Stimulated activated CD4-positive, alpha-beta T cell treated with anti-CD3 and anti-CD28 coated beads, Interleukin-15, amount 100 ng/mL, for 1 hour (primary cell): ENCODE data around the gene NUP58.

Experiments
- DNase-seq, 2 donors: peaks; one replicate each; pipeline ENCODE4 v3.0.0-alpha.2; 2020; ENCODE audit warnings: low read depth in 1 of 2, low spot score in 1 of 2

The NUP58 gene

GRCh38 chr13:25377244-25377962, 76.0 kb downstream of the NUP58 start:
- no peak for DNase-seq

DNA sequence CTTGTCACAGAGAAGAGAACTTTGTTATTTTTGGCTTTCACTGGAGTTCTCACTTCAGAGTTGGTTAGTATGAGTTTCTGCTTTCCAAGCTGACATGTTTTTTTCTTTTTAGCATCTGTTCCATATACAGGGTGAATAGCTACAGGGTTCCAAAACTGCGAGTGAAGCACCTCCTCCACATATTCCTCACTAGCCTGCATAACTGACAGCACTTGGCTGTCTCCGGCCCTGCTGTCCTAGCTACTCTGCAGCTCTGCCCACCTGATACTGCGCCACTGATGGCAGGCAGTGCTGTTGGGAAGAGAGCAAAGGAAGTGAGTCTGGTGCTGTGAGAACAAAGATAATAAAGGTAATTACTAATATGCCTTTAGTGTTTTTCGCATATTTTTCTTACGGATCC, 77.1 kb downstream of the NUP58 start:
- no peak for DNase-seq

DNA sequence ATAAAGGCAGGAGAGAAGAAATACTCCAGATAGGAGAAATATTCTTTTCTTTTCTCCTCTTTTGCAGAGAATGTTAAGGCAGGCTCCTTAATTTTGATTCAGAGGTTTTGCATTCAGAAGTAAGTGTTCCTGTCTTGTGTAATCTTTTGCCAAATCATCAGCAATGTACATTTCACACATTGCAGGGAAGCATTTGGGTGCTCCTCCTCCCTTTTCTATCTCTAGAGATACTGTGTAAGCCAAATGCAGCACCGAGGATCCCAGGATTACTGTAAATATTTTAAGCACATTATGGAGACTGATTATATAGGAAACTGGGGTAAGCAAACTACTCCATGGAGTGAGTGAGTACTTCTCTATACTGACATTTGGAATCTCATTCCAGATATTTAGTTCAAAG, 77.6 kb downstream of the NUP58 start:
- no peak for DNase-seq

DNA sequence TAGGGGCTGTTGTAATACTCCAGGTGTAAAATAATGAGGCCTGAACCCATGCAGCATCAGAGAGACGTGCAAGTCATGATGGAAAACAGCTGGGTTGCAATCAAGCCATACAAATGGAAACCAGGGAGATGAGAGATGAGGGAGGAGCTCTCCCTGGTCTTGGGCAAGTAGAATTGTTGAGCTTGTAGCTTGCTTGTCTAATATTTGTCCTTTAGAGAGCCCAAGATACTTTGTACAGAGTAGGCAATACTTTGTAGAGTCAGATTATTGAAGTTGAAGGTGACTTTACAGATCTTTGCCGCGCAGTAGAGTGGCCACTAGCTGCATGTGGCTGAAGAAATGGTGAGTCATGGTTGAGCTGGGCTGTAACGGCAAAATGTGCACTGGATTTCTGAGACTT, 78.7 kb downstream of the NUP58 start:
- DNase-seq = no peak

GRCh38 chr13:25380741-25381324, 79.4 kb downstream of the NUP58 start:
- DNase-seq = no peak

DNA sequence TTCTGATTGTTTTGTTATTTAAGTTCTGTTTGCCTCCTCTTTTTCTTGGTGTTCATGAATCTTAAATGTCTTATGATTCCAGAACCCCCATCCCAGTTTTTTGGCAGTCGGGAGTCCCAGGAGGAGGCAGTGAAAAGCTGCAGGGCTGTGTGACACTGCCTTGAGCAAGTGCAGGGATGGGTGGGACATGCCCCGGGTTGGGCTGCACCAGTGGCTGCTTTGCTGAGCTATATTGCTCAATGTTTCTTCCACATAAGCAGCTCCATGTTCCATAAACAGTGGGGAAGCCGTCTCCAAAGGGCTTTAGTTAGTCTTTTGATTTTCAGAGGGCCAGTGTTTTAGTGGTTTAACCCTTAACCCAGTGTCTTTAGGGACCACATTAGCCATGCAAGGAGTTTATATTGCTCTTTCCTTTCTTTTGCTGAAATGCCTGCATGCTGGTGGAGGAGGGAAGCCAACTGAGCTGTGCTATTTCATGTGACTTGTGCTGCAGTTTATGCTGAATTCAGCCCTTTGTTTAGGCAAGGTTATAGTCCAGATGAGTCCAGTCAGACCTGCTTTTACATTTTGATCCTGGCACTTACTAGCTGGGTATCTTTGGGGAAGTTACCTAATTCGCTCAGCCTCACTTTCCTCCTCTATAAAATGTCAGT, 83.5 kb downstream of the NUP58 start:
- no peak for DNase-seq

DNA sequence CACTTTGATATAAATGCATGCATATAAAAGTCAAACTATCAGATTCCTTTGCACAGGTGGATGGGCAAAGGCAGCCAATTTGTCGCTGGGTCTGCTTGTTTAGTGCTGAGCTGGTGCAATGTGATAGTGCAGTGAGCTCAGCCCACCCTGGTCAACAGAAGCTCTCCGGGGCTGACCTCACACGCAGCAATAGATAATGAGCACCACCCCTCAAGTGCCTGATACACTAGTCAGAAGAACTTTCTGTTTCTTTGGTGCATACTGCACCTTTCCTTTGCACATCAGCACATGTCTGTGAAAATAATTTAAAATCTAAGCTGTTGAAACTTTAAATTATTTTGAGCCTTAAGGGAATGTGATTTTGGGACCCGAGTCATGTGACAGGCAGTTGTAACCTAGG, 90.5 kb downstream of the NUP58 start:
- no peak for DNase-seq
